MM.1S (cell line): Measurements from ENCODE around the gene ST8SIA2.

ENCODE experiments used
- CTCF ChIP-seq: fragments of 300-600 bp; sonication (generic); IDR thresholded peaks from 2 replicates; pipeline ENCODE4 v1.5.1; 2016; ENCODE audit warnings: antibody characterized with exemption, low read length, mixed read lengths
- EZH2 ChIP-seq: fragments of 300-600 bp; sonication (generic); optimal IDR thresholded peaks from 2 replicates; pipeline ENCODE3; 2017; ENCODE audit warnings: low read depth, mild to moderate bottlenecking, antibody characterized with exemption, low read length, mixed read lengths

GRCh38 chr15:92400980-92401787 is 7.5 kb downstream of the ST8SIA2 start:
- TF ChIP-seq CTCF (no peak), EZH2 (no peak)
